NT2/D1 (cell line): ENCODE data around the gene IFT25.
"Not testable (repeated sequence)": the region's sequence is repeated elsewhere in the genome, so short reads cannot be mapped to it uniquely, and the experiment has no call there.

Experiments used
- DNase-seq: peaks from one replicate; pipeline ENCODE4 v3.0.0-alpha.2; 2011; ENCODE audit warnings: low read depth, low spot score
- H3K27me3 ChIP-seq: 2 replicates; pipeline ENCODE4 v1.6.0; 2011; ENCODE audit warnings: mild to moderate bottlenecking; ENCODE audit not compliant: insufficient read length, insufficient read depth
- H3K36me3 ChIP-seq: 2 replicates; pipeline ENCODE4 v1.6.1; 2011; ENCODE audit warnings: mild to moderate bottlenecking, low read length, mixed read lengths; ENCODE audit not compliant: insufficient read depth, insufficient read length
- H3K4me1 ChIP-seq: 2 replicates; pipeline ENCODE4 v1.5.1; 2011; ENCODE audit not compliant: insufficient read depth, insufficient read length
- H3K4me3 ChIP-seq: 2 replicates; pipeline ENCODE4 v1.5.1; 2011; ENCODE audit warnings: low read depth; ENCODE audit not compliant: insufficient read length
- H3K9ac ChIP-seq: 2 replicates; pipeline ENCODE4 v1.6.0; 2011; ENCODE audit warnings: low read depth; ENCODE audit not compliant: insufficient read length
- H3K9me3 ChIP-seq: 2 replicates; pipeline ENCODE4 v1.5.1; 2011; ENCODE audit warnings: mild to moderate bottlenecking, low read length; ENCODE audit not compliant: insufficient read depth
- SUZ12 ChIP-seq: IDR thresholded peaks from 2 replicates; pipeline ENCODE4 v1.6.1; 2011; ENCODE audit not compliant: insufficient read length, insufficient read depth; ENCODE audit errors: extremely low read depth
- YY1 ChIP-seq: IDR thresholded peaks from 2 replicates; pipeline ENCODE4 v1.6.1; 2011; ENCODE audit not compliant: insufficient read length, insufficient read depth
- ZNF274 ChIP-seq: IDR thresholded peaks from 2 replicates; pipeline ENCODE4 v1.6.1; 2011; ENCODE audit warnings: mild to moderate bottlenecking, low read depth, low read length

Gene IFT25

GRCh38 chr1:53891018-53891417 lies 54.5 kb downstream of the IFT25 start:
- H3K4me1 ChIP-seq: peaks cover 5% of the 10 kb centered on the region
- DNase-seq: no peak
- H3K9me3 ChIP-seq: no peaks in the 10 kb centered on the region
- H3K36me3 ChIP-seq: peaks cover 17% of the 10 kb centered on the region
- TF ChIP-seq ZNF274: no peak
- TF ChIP-seq YY1: no peak
- TF ChIP-seq SUZ12: no peak
- no peak overlapping the region for H3K9ac ChIP-seq
- H3K27me3 ChIP-seq: no peaks in the 10 kb centered on the region
- no peak overlapping the region for H3K4me3 ChIP-seq

GRCh38 chr1:53890522-53890941 lies 55.0 kb downstream of the IFT25 start:
- Histone ChIP-seq H3K4me3 (no peak overlapping the region), H3K9ac (no peak overlapping the region), H3K27me3 (no peaks in the 10 kb centered on the region), H3K36me3 (peaks cover 19% of the 10 kb centered on the region), H3K9me3 (no peaks in the 10 kb centered on the region), H3K4me1 (peaks cover 5% of the 10 kb centered on the region)
- DNase-seq: no peak
- TF ChIP-seq YY1 (no peak), SUZ12 (no peak)

- TF ChIP-seq YY1 (no peak), ZNF274 (no peak), SUZ12 (no peak)
- Histone ChIP-seq H3K4me1 (peaks cover 5% of the 10 kb centered on the region), H3K9ac (peak within 1 kb of the TSS; percentile 79), H3K9me3 (no peaks in the 10 kb centered on the region), H3K4me3 (peak within 1 kb of the TSS; percentile 84), H3K36me3 (peaks cover 19% of the 10 kb centered on the region), H3K27me3 (no peaks in the 10 kb centered on the region)
- DNase-seq: peak; percentile 89
Observed at GRCh38 chr1:53889304-53890298, 55.9 kb downstream of the IFT25 start, which contains the start of gene YIPF1. YIPF1 (minus strand) TSS chr1:53889797; CDS start chr1:53888937, 860 bp downstream.

GRCh38 chr1:53888681-53889080 lies 56.8 kb downstream of the IFT25 start:
- H3K36me3 ChIP-seq: peaks cover 19% of the 10 kb centered on the region
- H3K9me3 ChIP-seq: no peaks in the 10 kb centered on the region
- H3K4me3 ChIP-seq: no peak overlapping the region
- peak overlapping the region; percentile 42 for H3K9ac ChIP-seq
- TF ChIP-seq ZNF274: no peak
- no peak for TF ChIP-seq SUZ12
- TF ChIP-seq YY1: no peak
- DNase-seq: no peak
- H3K27me3 ChIP-seq: no peaks in the 10 kb centered on the region
- peaks cover 5% of the 10 kb centered on the region for H3K4me1 ChIP-seq

GRCh38 chr1:53883600-53883999 lies 61.9 kb downstream of the IFT25 start:
- not testable (repeated sequence) for H3K4me1 ChIP-seq, H3K4me3 ChIP-seq, H3K9me3 ChIP-seq, H3K9ac ChIP-seq, DNase-seq, H3K27me3 ChIP-seq
- H3K36me3 ChIP-seq: peaks cover 28% of the 10 kb centered on the region

GRCh38 chr1:53881853-53882252 lies 63.6 kb downstream of the IFT25 start:
- H3K4me3 ChIP-seq, H3K4me1 ChIP-seq, H3K9me3 ChIP-seq, DNase-seq, H3K9ac ChIP-seq, H3K27me3 ChIP-seq: not testable (repeated sequence)
- peaks cover 31% of the 10 kb centered on the region for H3K36me3 ChIP-seq

GRCh38 chr1:53878492-53879105 lies 66.9 kb downstream of the IFT25 start:
- no peaks in the 10 kb centered on the region for H3K4me1 ChIP-seq
- DNase-seq: peak; percentile 52

GRCh38 chr1:53875150-53875549 lies 70.3 kb downstream of the IFT25 start:
- not testable (repeated sequence) for H3K9ac ChIP-seq, H3K9me3 ChIP-seq, H3K4me3 ChIP-seq, H3K4me1 ChIP-seq, DNase-seq, H3K27me3 ChIP-seq
- H3K36me3 ChIP-seq: peaks cover 45% of the 10 kb centered on the region

More at GRCh38 chr1:53878492-53879105, 66.9 kb downstream of the IFT25 start:
- Histone ChIP-seq H3K9me3 (no peaks in the 10 kb centered on the region), H3K27me3 (no peaks in the 10 kb centered on the region), H3K4me3 (no peak overlapping the region), H3K9ac (no peak overlapping the region), H3K36me3 (peaks cover 44% of the 10 kb centered on the region)
- TF ChIP-seq ZNF274 (no peak), SUZ12 (no peak)
